Ovary (tissue), 9 donors: Measurements from ENCODE around the gene IQSEC2. TPM values are rescaled to one million over a fixed set of nuclear protein-coding genes. Genes with fewer than 3 reads are reported as not detected.
A peak's percentile ranks its signal among the peaks of the same experiment; 100 is the strongest.

Experiments
- DNase-seq, 5 donors: peaks; one replicate each; pipeline ENCODE4 v3.0.0-alpha.2; 2019 to 2020
- H3K27ac ChIP-seq, 2 donors: fragments of 200-600 bp; one replicate each; pipeline versions ENCODE4 v1.5.1 to v1.8.0; 2019 to 2022
- H3K27me3 ChIP-seq: fragments of 200-600 bp; one replicate; pipeline ENCODE4 v1.8.0; 2022
- H3K36me3 ChIP-seq: fragments of 200-600 bp; sonication (generic); one replicate; pipeline ENCODE4 v1.5.1; 2019
- H3K4me1 ChIP-seq: one replicate; pipeline ENCODE4 v1.8.1; 2013; ENCODE audit warnings: mild to moderate bottlenecking, moderate library complexity; ENCODE audit not compliant: insufficient read depth
- H3K4me3 ChIP-seq: fragments of 200-600 bp; sonication (generic); one replicate; pipeline ENCODE4 v1.5.1; 2017
- H3K9me3 ChIP-seq, 2 donors: fragments of 200-600 bp in 1 of 2; sonication (generic) in 1 of 2; one replicate each; pipeline versions ENCODE4 v1.5.1 to v1.8.1; 2013 to 2019; ENCODE audit warnings: mild to moderate bottlenecking in 1 of 2, moderate library complexity in 1 of 2
- CTCF ChIP-seq, 3 donors: fragments of 450-650 bp in 2 of 3; fragments of 200-600 bp in 1 of 3; IDR thresholded peaks; one replicate each; pipeline versions ENCODE4 v1.5.1 to v1.8.0; 2016 to 2022; ENCODE audit warnings: antibody characterized with exemption in 3 of 3, mild to moderate bottlenecking in 1 of 3
- EP300 ChIP-seq: sonication (generic); formaldehyde crosslinking; IDR thresholded peaks from one replicate; pipeline ENCODE4 v1.6.1; 2017; ENCODE audit warnings: antibody characterized with exemption
- POLR2A ChIP-seq: fragments of 450-650 bp; IDR thresholded peaks from one replicate; pipeline ENCODE4 v1.6.1; 2017; ENCODE audit warnings: antibody characterized with exemption, mild to moderate bottlenecking, moderate library complexity
- WGBS, 3 donors: extraction: QIAGEN DNeasy Blood & Tissue Kit in 1 of 3; methylation state at CpG; one replicate each; pipeline versions ENCODE4 v1.1.5 to v1.1.7; 2013 to 2017; 5-methylcytosine and 5-hydroxymethylcytosine counted together
- intact Hi-C, 4 donors: fragments of 100-400 bp; cut with DNase I; formaldehyde crosslinking; loops; one replicate each; pipeline versions ENCODE4 v1.11.0 to v1.15.1; 2022 to 2023
- polyA plus RNA-seq, 2 donors: library from polyadenylated mRNA; stranded (reverse); fragments of 200-250 nt in 1 of 2; fragments of 350-450 nt in 1 of 2; fragmentation: Illumina TruSeq in 1 of 2; extraction: RNeasy Lipid Tissue Mini Kit (QIAGEN cat#74804) in 1 of 2; gene quantifications; one replicate each; pipeline ENCODE4 v1.2.3, GENCODE V29; 2013 to 2014
- total RNA-seq, 7 donors: library from RNA; depleted of rRNA in 2 of 7; stranded (reverse); fragments of >200 nt in 2 of 7; fragmentation: NEBNext Ultra II Directional in 3 of 7; extraction: Animal tissue kit (Norgen Biotek cat#: 25700) in 3 of 7; gene quantifications; one replicate each; pipeline versions ENCODE4 v1.1.0 to v1.2.4, GENCODE V29; 2016 to 2023
- donor health status: DM: no; HTN: no; CAD: no; lungs with moderate emphysema.
- donor health status: DM: no; HTN: no; CAD: no.
- donor health status: Bipolar disorder and iron deficiency.
- donor health status: DM: yes; HTN: yes; CAD: no.
- donor health status: DM: no; HTN: no; CAD: no.
- donor health status: DM: yes; HTN: yes; CAD: no.

Gene IQSEC2
- total and polyA plus RNA-seq, 9 donors, result 8.2 to 20.1 (median 11.9) TPM

- no peaks in the 10 kb centered on the region for H3K27me3 ChIP-seq
- no peaks in the 10 kb centered on the region for H3K4me1 ChIP-seq
- no peak for DNase-seq
- no peak overlapping the region for H3K4me3 ChIP-seq
- TF ChIP-seq EP300 (no peak), CTCF (IDR thresholded peaks at IDR 0.05) (no peak), POLR2A (no peak)
- 54 to 55% (median 55%) methylated on average over 10 of the region's 10 CpGs for WGBS, 3 donors
- intact Hi-C loops, result loop anchor here in 3 of 4 donors (5.0 to 10.0 kb wide), 3 partner anchors 116 to 317 kb away; partner anchors contain the start of gene HSD17B10 (in 2 of the 3)
- H3K9me3 ChIP-seq, result no peaks in the 10 kb centered on the region
- H3K27ac ChIP-seq, result no peak overlapping the region
- H3K36me3 ChIP-seq, result no peaks in the 10 kb centered on the region
Observed at GRCh38 chrX:53318766-53319353, 37.5 kb upstream of the IQSEC2 start.

GRCh38 chrX:53317365-53318069, 36.1 kb upstream of the IQSEC2 start:
- peak; percentile 57 to 77 (median 71) for DNase-seq
- Histone ChIP-seq H3K27me3 (no peaks in the 10 kb centered on the region), H3K9me3 (no peaks in the 10 kb centered on the region), H3K36me3 (no peaks in the 10 kb centered on the region), H3K4me3 (no peak overlapping the region), H3K4me1 (no peaks in the 10 kb centered on the region), H3K27ac (no peak overlapping the region)
- intact Hi-C loops, result loop anchor here in 3 of 4 donors (5.0 to 10.0 kb wide), 3 partner anchors 117 to 315 kb away; partner anchors contain the start of gene HSD17B10 (in 2 of the 3)
- 4 to 6% (median 5%) methylated on average over 10 of the region's 10 CpGs for WGBS, 3 donors
- peak; percentile 42 to 64 (median 53) for TF ChIP-seq CTCF (IDR thresholded peaks at IDR 0.05)
- no peak for TF ChIP-seq POLR2A

- Histone ChIP-seq H3K4me1 (no peaks in the 10 kb centered on the region), H3K36me3 (no peaks in the 10 kb centered on the region), H3K9me3 (no peaks in the 10 kb centered on the region), H3K27me3 (no peaks in the 10 kb centered on the region), H3K27ac (no peak overlapping the region), H3K4me3 (no peak overlapping the region)
- intact Hi-C loops, result loop anchor here in 3 of 4 donors (5.0 to 10.0 kb wide), 3 partner anchors 118 to 315 kb away; partner anchors contain the start of gene HSD17B10 (in 2 of the 3)
- TF ChIP-seq POLR2A, result no peak
- no peak for TF ChIP-seq EP300
- TF ChIP-seq CTCF (IDR thresholded peaks at IDR 0.05), result no peak
- no peak for DNase-seq
- 39 to 52% (median 40%) methylated on average over 6 of the region's 6 CpGs for WGBS, 3 donors
Observed at GRCh38 chrX:53316860-53317237, 35.5 kb upstream of the IQSEC2 start.

GRCh38 chrX:53316111-53316859, 34.9 kb upstream of the IQSEC2 start:
- Histone ChIP-seq H3K27ac (no peak overlapping the region), H3K36me3 (no peaks in the 10 kb centered on the region), H3K4me3 (no peak overlapping the region), H3K27me3 (no peaks in the 10 kb centered on the region), H3K9me3 (no peaks in the 10 kb centered on the region), H3K4me1 (no peaks in the 10 kb centered on the region)
- TF ChIP-seq EP300 (no peak), POLR2A (no peak), CTCF (IDR thresholded peaks at IDR 0.05) (no peak)
- 58 to 64% (median 61%) methylated on average over 15 of the region's 15 CpGs for WGBS, 3 donors
- DNase-seq, result no peak
- intact Hi-C loops, result loop anchor here in 3 of 4 donors (5.0 to 10.0 kb wide), 3 partner anchors 119 to 314 kb away; partner anchors contain the start of gene HSD17B10 (in 2 of the 3)
